Measurements from ENCODE around the gene ZNF217.
"Not testable (repeated sequence)": the region's sequence is repeated elsewhere in the genome, so short reads cannot be mapped to it uniquely, and the experiment has no call there.

DNA sequence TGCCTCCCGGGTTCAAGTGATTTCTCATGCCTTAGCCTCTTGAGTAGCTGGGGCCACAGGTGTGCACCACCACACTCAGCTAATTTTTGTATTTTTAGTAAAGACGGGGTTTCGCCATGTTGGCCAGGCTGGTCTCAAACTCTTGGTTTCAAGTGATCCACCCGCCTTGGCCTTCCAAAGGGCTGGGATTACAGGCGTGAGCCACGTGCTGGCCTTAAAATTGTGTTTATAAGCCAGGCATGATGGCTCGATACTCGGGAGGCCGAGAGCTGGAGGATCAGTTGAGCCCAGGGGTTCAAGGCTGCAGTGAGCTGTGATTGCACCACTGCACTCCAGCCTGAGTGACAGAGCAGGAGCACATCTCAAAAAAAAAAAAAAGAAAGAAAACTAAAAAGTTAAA, 27.0 kb downstream of the ZNF217 start:
- TF ChIP-seq, protein P1, sequence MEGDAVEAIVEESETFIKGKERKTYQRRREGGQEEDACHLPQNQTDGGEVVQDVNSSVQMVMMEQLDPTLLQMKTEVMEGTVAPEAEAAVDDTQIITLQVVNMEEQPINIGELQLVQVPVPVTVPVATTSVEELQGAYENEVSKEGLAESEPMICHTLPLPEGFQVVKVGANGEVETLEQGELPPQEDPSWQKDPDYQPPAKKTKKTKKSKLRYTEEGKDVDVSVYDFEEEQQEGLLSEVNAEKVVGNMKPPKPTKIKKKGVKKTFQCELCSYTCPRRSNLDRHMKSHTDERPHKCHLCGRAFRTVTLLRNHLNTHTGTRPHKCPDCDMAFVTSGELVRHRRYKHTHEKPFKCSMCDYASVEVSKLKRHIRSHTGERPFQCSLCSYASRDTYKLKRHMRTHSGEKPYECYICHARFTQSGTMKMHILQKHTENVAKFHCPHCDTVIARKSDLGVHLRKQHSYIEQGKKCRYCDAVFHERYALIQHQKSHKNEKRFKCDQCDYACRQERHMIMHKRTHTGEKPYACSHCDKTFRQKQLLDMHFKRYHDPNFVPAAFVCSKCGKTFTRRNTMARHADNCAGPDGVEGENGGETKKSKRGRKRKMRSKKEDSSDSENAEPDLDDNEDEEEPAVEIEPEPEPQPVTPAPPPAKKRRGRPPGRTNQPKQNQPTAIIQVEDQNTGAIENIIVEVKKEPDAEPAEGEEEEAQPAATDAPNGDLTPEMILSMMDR (conservative IDR thresholded peaks at IDR 0.05), result not testable (repeated sequence)
- not testable (repeated sequence) for TF ChIP-seq ZFX (IDR thresholded peaks at IDR 0.05)

Measured in C4-2B (cell line).